HUES48 (cell line): ENCODE results near the gene FOXD3.
A peak's percentile ranks its signal among the peaks of the same experiment; 100 is the strongest.

Source experiments
- H3K27ac ChIP-seq: one replicate; pipeline ENCODE4 v1.7.0; 2013; ENCODE audit warnings: low read depth, low read length, inconsistent platforms
- H3K27me3 ChIP-seq: 2 replicates; pipeline ENCODE4 v1.6.1; 2013; ENCODE audit warnings: mild to moderate bottlenecking, low read length; ENCODE audit not compliant: control insufficient read depth, insufficient read depth
- H3K36me3 ChIP-seq: 2 replicates; pipeline ENCODE4 v1.6.1; 2013; ENCODE audit warnings: low read length; ENCODE audit not compliant: control insufficient read depth, insufficient read depth
- H3K4me1 ChIP-seq: 2 replicates; pipeline ENCODE4 v1.6.1; 2013; ENCODE audit warnings: mild to moderate bottlenecking, low read length; ENCODE audit not compliant: control insufficient read depth, insufficient read depth
- H3K4me3 ChIP-seq: 2 replicates; pipeline ENCODE4 v1.5.1; 2013; ENCODE audit warnings: mild to moderate bottlenecking, low read depth, low read length
- H3K9ac ChIP-seq: 2 replicates; pipeline ENCODE4 v1.6.1; 2013; ENCODE audit warnings: mild to moderate bottlenecking, low read depth, low read length, moderate library complexity
- H3K9me3 ChIP-seq: 2 replicates; pipeline ENCODE4 v1.6.1; 2013; ENCODE audit warnings: low read length; ENCODE audit not compliant: control insufficient read depth, insufficient read depth

The FOXD3 gene

DNA sequence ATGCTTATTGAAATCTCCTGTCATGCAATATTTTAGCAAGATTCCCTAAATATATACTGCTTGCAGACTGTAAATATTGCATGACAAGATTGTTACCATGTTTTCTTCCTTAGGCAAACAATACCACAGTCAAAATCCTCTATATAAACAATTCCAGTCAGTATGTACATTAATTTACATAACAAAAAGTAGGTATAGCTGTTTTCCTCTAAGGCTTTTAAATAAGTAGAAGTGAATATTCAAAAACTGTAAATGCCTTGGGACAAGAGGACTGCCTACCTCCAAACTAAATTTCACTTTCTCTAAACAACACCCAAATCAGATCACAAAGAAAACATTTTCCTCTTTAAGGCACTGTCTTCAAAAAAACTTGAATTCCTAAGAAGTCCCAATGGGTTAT, 17.3 kb upstream of the FOXD3 start:
- Histone ChIP-seq H3K9ac (no peak overlapping the region), H3K36me3 (no peaks in the 10 kb centered on the region), H3K27me3 (no peaks in the 10 kb centered on the region), H3K9me3 (no peaks in the 10 kb centered on the region), H3K27ac (peak overlapping the region; percentile 93), H3K4me1 (peaks cover 27% of the 10 kb centered on the region), H3K4me3 (peak overlapping the region; percentile 20; the same call in 1 of the 2 replicates)

- H3K9me3 ChIP-seq = no peaks in the 10 kb centered on the region
- H3K36me3 ChIP-seq = no peaks in the 10 kb centered on the region
- no peak overlapping the region for H3K9ac ChIP-seq
- H3K4me3 ChIP-seq = no peak overlapping the region
- H3K27me3 ChIP-seq = no peaks in the 10 kb centered on the region
- H3K27ac ChIP-seq = no peak overlapping the region
- peaks cover 27% of the 10 kb centered on the region for H3K4me1 ChIP-seq
These were observed 15.1 kb upstream of the FOXD3 start for GRCh38 chr1:63307196-63307794.

- Histone ChIP-seq H3K36me3 (no peaks in the 10 kb centered on the region), H3K9me3 (no peaks in the 10 kb centered on the region), H3K27me3 (peaks cover 54% of the 10 kb centered on the region), H3K27ac (no peak overlapping the region), H3K9ac (0 out of 2 replicates have a peak overlapping the region, but pooled peaks have one; percentile 27), H3K4me1 (peaks cover 39% of the 10 kb centered on the region), H3K4me3 (peak overlapping the region; percentile 81; the same call in 1 of the 2 replicates)
These were observed 5.8 kb upstream of the FOXD3 start for GRCh38 chr1:63316598-63316983.

DNA sequence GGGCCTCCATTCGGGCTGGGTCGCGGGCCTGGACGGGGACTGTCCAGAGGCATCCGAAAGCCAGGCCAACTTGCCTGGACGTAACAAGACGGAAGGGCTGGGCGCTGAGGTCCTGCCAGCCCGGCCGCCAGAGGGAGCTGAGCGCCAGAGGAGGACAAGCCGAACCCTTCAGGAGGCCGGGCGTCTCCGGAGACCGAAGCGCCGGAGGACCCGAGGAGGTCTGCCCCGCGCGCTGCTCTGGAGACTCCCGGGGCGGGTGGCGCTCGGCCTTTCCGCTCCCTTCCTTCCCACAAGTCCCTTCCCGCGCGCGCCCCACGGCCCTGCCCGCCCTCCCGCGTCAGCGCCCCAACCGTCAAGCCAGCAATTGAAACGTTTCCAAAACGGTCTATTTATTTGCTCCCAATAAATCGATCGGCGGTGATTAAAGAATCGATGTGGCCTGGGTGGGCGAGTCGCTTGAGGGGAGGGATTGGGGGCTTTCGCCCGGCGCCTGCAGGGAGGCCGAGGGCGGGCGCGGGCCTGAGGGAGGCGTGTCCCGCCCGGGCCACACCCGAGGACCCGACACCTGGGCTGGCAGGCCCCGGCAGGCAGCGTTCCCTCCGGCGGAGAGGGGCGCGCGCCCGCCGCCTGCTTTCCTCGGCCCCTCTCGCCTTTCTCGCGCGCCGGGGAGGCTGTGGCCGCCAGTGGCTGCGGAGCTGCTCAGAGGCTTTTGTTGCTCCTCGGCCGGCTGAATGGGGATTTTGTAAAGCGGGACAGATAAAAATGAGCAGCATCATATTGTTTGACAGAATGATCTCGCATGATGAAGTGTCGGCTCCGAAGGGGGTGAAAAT, 5.2 kb upstream of the FOXD3 start:
- H3K4me3 ChIP-seq = peak overlapping the region; percentile 81
- 0 out of 2 replicates have a peak overlapping the region, but pooled peaks have one; percentile 27 for H3K9ac ChIP-seq
- no peak overlapping the region for H3K27ac ChIP-seq
- peaks cover 54% of the 10 kb centered on the region for H3K27me3 ChIP-seq
- H3K36me3 ChIP-seq = no peaks in the 10 kb centered on the region
- peaks cover 39% of the 10 kb centered on the region for H3K4me1 ChIP-seq
- no peaks in the 10 kb centered on the region for H3K9me3 ChIP-seq

DNA sequence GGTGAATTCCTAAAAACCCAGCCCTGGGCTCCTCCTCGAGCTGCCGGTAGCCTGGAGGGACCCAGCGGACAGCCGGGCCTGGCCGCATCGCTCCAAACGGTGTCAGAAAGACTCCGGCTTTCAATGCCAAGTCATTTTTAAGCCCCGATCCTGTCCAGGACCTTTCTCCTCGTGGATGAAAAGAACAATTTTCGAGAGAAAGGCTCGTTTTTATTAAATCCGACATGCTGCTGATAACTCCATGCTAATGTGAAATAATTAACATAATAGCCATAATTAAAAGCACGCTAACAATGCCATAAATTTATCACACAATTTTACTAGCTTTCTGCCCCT, 4.6 kb upstream of the FOXD3 start:
- peak overlapping the region; percentile 81 for H3K4me3 ChIP-seq
- peaks cover 39% of the 10 kb centered on the region for H3K4me1 ChIP-seq
- H3K9me3 ChIP-seq = no peaks in the 10 kb centered on the region
- H3K9ac ChIP-seq = no peak overlapping the region
- no peaks in the 10 kb centered on the region for H3K36me3 ChIP-seq
- peaks cover 54% of the 10 kb centered on the region for H3K27me3 ChIP-seq
- no peak overlapping the region for H3K27ac ChIP-seq

GRCh38 chr1:63318201-63318979, 4.0 kb upstream of the FOXD3 start:
- Histone ChIP-seq H3K4me3 (peak overlapping the region; percentile 81), H3K4me1 (peaks cover 39% of the 10 kb centered on the region), H3K27me3 (peaks cover 59% of the 10 kb centered on the region), H3K27ac (no peak overlapping the region), H3K36me3 (no peaks in the 10 kb centered on the region), H3K9ac (no peak overlapping the region), H3K9me3 (no peaks in the 10 kb centered on the region)

DNA sequence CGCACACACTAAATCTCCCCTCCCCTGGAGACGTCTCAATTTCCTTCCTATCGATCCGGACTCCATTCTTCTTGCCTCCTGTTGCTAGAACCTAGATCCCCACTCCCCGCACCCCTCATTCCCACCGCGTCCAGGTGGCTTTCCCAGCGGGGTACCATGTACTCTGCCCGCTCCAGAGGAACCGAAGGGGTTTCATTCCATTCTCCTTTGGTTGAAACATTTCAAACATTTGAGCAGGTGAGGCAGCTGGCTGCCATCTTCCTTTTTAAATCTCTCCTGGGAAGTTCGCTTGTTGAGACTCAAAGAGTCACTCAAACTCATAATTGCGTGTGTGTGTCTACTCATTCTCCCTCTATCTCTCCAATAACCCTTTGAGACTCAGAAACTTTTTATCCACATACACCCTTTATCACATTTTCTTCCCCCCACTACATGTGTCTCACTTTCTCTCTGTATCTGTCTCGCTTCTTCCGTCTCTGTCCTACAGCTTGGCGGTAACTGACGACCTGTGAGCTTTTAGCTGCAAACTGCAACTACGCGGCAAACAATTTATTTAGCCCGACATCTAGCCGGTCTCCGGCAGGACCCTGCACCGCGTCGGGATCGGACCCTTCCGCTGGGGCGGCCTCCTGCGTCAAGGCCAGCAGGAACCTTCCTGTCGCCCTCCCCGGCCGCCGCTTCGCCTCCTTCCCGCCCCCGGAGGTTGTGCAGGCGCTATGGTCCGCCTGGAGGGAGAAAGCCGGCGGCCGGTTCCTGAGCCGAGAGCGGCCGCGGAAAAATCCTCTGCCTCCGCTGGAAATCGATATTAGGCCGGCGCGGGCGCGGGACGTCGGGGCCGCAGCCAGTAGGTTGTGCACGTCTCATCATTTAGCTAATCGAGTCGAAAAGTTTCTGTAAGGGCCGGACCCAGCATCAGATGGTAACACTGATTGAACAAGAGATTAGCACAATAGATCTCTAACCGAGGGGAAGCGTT, 3.0 kb upstream of the FOXD3 start:
- Histone ChIP-seq H3K36me3 (no peaks in the 10 kb centered on the region), H3K27me3 (peaks cover 64% of the 10 kb centered on the region), H3K27ac (no peak overlapping the region), H3K4me3 (peak overlapping the region; percentile 81), H3K9ac (peak overlapping the region; percentile 32), H3K4me1 (peaks cover 39% of the 10 kb centered on the region), H3K9me3 (no peaks in the 10 kb centered on the region)

GRCh38 chr1:63320022-63320721, 2.2 kb upstream of the FOXD3 start:
- H3K4me1 ChIP-seq = peaks cover 39% of the 10 kb centered on the region
- H3K36me3 ChIP-seq = no peaks in the 10 kb centered on the region
- peaks cover 69% of the 10 kb centered on the region for H3K27me3 ChIP-seq
- peak overlapping the region; percentile 32 for H3K9ac ChIP-seq
- peak overlapping the region; percentile 81 for H3K4me3 ChIP-seq
- no peak overlapping the region for H3K27ac ChIP-seq
- no peaks in the 10 kb centered on the region for H3K9me3 ChIP-seq

GRCh38 chr1:63321066-63321784, 1.1 kb upstream of the FOXD3 start:
- Histone ChIP-seq H3K4me3 (peak overlapping the region; percentile 81), H3K27me3 (peaks cover 75% of the 10 kb centered on the region)

More at GRCh38 chr1:63321066-63321784, 1.1 kb upstream of the FOXD3 start:
- Histone ChIP-seq H3K9me3 (no peaks in the 10 kb centered on the region), H3K27ac (peak overlapping the region; percentile 90), H3K36me3 (no peaks in the 10 kb centered on the region), H3K4me1 (peaks cover 44% of the 10 kb centered on the region), H3K9ac (peak overlapping the region; percentile 54; the same call in 1 of the 2 replicates)
